HG02588 (cell line): Measurements from ENCODE around the gene FERMT1.
"Not testable (repeated sequence)": the region's sequence is repeated elsewhere in the genome, so short reads cannot be mapped to it uniquely, and the experiment has no call there.

Source experiments
- ATAC-seq: cut with Tn5 transposase; IDR thresholded peaks from one replicate; pipeline ENCODE4 v1.9.1; 2021; ENCODE audit warnings: mild to moderate bottlenecking, moderate library complexity; ENCODE audit not compliant: unreplicated experiment

The FERMT1 gene

GRCh38 chr20:6115221-6115895 lies 7.5 kb downstream of the FERMT1 start:
- ATAC-seq = no peak

DNA sequence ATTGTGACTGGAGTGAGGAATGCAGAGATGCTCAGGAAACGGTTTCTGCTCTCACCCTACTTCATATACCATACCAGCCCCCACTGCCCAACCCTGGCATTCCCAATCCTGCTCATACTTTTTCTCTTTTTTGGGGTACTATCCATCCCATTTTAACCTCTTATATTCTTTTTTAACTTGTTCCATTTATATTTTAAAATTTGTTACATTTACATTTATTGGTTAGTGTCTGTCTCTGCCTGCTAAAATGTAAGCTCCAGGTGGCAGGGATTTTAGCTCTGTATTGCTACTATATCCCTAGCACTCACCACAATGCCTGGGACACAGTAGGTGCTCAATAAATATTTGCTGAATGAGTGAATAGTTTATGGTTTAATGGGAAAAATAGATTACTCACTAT lies 8.1 kb downstream of the FERMT1 start:
- ATAC-seq = no peak

GRCh38 chr20:6113951-6114350 lies 8.9 kb downstream of the FERMT1 start:
- ATAC-seq = no peak

- ATAC-seq = not testable (repeated sequence)
Measured at GRCh38 chr20:6112965-6113364, 9.9 kb downstream of the FERMT1 start.

DNA sequence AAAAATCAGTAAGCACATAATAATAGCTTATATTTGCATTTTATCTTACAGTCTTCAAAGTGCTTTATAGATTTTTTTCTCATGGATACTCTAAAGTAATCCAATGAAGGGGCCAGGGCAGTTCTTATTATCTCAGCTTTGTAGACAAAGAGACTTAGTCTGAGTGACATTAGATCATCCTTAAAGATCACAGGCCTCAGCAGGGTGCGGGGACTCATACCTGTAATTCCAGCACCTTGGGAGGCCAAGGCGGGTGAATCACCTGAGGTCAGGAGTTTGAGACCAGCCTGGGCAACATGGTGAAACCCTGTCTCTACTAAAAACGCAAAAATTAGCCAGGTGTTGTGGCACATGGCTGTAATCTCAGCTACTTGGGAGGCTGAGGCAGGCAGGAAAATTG lies 14.5 kb downstream of the FERMT1 start:
- no peak for ATAC-seq

GRCh38 chr20:6104493-6105188 lies 18.2 kb downstream of the FERMT1 start:
- no peak for ATAC-seq

DNA sequence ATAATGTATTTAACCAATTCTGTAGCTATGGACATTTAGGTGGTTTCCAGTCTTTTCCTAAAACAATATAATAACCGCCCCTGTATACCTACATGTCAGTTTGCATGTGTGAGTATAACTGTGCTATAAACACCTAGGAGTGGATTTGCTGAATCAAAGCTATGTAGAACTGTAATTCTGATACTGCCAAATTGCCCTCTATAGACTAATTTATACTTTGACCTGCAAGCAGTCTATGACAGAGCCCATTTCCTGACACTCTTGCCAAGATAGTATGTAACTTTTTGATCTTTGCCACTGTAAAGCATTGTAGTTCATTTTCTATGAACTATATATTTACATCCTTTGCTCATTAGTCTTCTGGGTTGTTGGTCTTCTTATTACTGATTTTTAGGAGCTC lies 19.5 kb downstream of the FERMT1 start:
- no peak for ATAC-seq

- ATAC-seq = no peak
Measured at GRCh38 chr20:6101346-6101745, 21.5 kb downstream of the FERMT1 start.

DNA sequence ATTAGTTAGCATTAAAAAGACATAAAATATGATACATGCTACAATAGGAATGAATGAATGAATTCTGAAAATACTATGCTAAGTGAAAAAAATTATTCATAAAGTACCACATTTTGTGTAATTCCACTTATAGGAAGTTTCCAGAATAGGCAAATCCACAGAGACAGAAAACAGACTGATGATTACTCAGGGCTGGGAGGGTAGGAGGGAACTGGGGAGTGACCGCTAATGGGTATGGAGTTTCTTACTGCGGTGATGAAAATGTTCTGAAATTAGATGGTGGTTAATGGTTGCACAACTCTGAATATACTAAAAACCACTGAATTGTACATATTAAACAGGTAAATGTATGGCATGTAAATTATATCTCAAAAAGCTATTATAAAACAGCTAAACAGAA lies 22.6 kb downstream of the FERMT1 start:
- no peak for ATAC-seq

GRCh38 chr20:6099819-6100218 lies 23.0 kb downstream of the FERMT1 start:
- ATAC-seq = no peak

DNA sequence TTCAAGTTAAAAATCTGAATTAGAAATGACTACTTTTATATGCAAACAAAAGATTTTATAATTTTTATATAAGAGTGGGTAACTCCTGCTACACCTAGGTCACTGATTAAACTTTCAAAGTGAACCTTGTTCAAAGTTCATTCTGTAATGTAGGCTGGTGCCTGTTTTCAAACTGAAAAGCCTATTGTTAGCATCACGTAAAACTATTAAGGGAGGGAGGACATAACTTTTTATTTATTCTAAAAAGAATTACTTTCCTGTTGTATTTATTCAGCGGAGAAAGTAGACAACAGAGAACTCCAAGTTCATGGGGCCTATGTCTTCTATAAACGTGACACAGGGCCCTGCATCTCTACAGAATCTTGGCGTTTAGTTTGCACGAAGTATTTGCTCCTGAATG lies 27.4 kb downstream of the FERMT1 start:
- ATAC-seq = no peak

DNA sequence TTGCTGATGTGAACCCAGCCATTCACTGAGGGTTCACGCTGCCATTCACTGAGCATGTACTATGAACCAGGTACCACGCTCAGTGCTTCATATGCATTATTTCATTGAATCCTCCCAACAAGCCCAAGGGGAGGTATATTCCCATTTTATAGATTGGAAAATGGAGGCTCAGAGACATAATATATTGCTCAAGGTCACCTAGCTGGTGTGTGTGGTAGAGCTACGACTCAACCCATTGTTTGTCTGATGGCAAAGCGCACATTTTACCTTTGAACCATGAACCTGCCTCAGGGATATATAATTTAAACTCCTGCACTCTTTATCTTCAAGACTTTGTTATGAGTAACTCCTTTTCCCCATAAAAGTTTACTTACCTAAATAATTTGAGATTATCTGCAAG lies 28.3 kb downstream of the FERMT1 start:
- no peak for ATAC-seq

GRCh38 chr20:6094063-6094462 lies 28.8 kb downstream of the FERMT1 start:
- ATAC-seq = no peak

DNA sequence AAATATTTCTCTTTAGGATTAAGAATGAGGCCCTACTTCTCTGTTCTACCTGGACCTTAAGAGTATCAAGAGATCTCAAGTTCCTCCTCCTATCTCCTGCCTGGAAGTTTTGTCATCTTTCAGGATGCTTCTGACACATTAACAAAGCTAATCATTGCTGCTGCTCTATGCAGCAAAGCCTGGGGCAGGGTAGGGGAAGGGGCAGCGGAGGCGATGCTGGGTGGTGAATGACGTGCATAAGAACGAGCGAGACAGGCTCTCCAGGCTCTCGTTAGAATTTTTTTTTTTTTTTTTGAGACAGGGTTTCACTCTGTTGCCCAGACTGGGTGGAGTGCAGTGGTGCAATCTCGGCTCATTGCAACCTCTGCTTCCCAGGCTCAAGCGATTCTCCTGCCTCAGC lies 31.2 kb downstream of the FERMT1 start:
- ATAC-seq = no peak

- no peak for ATAC-seq
Measured at GRCh38 chr20:6086868-6087267, 36.0 kb downstream of the FERMT1 start.

DNA sequence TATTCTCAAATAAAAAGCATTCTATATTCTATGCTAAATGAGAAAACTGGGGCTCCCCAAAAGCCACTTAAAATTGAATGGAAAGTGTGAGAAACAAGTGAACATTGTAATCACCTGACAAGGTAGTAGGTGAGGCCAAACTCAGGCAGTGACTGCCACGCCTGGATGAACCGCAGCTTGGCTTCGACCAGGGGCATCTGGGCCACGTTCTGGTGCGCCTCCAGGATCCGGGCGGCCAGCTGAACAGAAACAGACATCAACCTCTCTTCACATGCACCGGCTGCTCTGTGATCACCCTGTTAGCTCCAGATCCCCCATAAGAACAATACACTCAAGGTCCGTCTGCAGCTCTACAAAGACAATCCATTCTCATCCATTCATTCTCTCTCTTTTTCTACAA lies 38.9 kb downstream of the FERMT1 start:
- no peak for ATAC-seq

DNA sequence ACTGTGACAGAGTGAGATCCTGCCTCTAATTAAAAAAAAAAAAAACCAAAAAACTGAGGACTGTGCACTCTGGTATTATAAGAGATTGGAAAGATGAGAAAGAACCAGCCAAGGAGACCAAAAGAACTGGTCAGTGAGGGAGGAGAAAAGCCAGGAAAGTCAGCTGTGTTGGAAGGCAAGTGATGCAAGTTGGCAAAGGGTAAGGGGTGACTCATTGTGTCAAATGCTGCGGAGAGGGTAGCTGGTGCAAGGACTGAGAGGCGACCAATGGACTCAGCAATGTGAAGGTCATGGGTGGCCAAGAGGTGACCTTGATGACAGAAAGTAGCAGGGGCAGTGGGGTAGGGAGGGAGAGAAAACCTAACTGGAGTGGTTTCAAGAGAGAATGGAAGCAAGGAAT lies 41.6 kb downstream of the FERMT1 start:
- no peak for ATAC-seq

- ATAC-seq = no peak
Measured at GRCh38 chr20:6079016-6079415, 43.8 kb downstream of the FERMT1 start.

DNA sequence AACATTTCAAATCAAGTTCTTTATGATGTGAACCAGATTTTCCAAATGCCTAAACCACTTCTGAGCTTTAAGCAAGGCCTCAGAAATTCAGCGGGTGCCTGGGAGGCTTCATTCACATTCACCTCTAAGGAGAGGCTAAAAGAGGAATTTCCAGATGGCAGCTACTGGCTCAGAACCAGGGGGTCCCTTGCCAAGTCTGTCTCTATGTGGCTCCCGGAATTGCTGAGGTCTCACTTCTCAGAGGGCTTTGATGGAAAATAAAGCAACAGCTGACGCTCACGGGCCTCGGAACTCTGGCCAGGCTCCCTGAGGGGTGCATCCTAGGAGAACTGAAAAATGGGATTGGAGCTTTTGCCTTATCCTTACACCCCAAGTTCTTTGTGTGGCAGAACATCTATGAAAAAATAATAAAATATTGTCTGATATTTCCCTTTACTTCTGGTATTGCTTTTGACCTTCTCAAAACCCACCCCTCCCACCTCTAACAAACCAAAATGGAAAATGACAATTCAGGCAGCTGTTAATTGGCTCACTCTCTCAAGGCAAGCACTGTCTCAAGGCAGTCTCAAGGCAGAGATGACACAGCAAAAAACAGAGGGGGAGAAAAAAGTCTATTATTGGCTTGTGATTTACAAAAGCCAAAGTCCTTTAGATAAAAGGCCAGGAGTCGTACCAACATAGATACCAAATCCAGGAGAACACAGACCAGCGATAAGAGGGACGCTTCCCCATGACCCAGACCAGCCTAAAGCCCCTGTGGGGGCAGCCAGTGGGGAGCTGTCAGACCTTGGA lies 47.2 kb downstream of the FERMT1 start:
- no peak for ATAC-seq

DNA sequence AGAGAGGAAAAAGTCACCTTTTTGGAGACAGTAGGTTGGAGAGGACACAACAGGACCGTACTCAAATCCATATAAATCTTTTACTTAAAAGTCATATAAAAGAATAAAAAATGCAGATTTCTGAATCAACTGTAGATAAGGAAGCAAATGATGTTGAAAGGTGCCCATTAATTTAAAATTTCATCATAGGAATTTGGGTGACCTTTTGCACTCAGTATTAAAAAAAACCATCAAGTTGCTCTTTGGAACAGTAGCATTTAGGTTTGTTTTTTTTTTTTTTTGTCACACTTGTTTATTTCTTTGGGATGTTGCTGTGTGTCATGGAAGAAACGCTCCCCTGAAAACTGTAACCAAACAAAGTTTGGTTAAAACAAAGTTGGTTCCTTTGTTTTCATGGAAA lies 48.0 kb downstream of the FERMT1 start:
- ATAC-seq = no peak

DNA sequence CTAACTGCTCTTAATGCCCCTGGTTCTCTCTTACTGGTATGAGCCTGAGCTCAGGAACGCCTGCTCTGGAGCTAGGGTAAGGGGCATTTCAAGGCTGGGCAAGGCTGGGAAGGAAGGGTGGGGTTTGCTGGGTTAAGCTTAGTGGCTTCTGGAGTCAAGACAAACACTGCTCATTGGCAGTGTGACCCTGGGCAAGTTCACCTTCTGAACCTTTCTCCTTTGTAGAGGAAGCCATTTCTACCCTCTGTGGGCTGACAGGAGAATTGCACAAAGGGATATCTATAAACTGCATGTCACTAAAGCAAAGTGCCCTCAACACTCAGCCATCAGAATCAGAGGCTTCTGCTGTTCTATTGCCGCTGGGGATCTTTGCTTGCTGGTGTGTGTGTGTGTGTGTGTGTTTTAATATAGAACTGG lies 48.7 kb downstream of the FERMT1 start:
- ATAC-seq = no peak
